Forelimb muscle (tissue), 1 donor: ENCODE results near the gene WDPCP. TPM values are rescaled to one million over a fixed set of nuclear protein-coding genes. Genes with fewer than 3 reads are reported as not detected.
"Not testable (repeated sequence)": the region's sequence is repeated elsewhere in the genome, so short reads cannot be mapped to it uniquely, and the experiment has no call there.

Experiments
- DNase-seq: peaks from one replicate; pipeline ENCODE4 v3.0.0-alpha.2; 2013; ENCODE audit warnings: low read depth
- polyA plus RNA-seq: library from polyadenylated mRNA; unstranded; fragments of 120-200 nt; gene quantifications from one replicate; pipeline ENCODE4 v1.2.1, GENCODE V29; 2013; ENCODE audit not compliant: insufficient read length

The WDPCP gene
- polyA plus RNA-seq, 1 donor: 7.5 TPM

DNA sequence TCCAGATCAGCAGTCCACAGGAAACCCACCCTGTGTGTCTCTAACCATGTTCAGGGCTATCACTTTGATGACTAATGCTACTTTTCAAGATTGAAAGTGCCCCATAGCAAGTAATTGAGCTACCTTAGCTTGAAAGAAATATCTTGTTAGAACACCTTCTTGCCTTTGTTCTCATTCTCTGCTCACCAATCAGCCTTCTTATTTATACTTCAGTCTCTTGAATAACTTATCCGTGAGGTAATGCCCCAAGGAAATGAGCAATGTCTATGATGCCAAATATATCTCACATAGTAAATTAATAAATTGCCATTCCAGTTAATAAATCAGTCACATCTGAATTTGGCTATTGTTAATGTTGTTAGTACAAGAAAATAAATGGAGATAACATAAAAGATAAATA is 141.6 kb downstream of the WDPCP start:
- DNase-seq: no peak

DNA sequence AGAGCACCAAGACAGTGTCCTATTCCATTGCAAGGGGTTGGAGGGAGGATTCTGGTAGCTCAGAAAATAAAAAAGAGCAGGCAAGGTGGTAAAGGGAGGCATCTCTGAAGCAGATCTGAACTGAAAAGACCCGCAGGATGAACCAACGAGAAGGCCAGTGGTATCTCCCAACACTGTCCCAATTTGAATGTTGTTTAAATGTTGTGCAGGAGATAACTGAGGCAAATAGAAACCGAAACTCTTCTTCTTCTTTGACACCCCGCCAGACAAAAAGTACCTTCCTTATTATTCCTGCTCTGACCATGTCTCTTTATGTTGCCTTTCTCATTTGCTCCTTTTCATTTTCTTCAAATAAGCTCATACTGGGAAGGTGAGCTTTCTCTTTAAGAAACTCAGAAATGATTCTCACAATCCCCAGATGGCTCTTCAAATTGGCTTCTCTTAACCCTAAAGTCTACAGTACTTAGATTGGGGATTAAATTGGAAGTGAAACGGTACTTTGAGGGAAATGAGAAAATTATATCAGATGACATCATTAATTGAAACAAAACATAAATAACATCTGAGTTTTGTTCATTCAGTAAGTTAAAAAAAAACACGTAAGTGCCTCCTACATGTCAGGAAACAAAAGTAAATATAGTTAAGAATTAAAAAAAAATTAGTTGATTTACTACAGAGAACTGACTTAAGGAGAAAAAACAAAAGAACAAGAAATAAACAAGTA is 143.6 kb downstream of the WDPCP start:
- no peak for DNase-seq

DNA sequence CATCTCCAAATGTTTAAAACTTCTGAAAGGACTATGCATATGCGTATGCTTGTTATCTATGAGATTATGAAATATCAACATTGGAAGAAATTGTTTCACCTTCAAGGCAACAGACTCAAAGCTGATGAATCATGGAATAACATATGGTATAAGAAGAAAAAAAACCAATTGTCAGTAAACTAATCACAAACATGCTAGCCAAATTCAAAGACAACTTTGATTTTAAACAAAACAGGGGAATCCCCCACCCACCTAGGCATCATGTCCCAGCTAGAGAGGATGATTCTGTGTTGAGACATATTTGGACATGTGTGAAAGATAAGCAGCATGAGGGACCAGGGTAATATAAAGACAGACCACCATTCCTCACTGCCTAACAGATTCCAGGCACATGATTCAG is 147.7 kb downstream of the WDPCP start:
- DNase-seq: no peak

DNA sequence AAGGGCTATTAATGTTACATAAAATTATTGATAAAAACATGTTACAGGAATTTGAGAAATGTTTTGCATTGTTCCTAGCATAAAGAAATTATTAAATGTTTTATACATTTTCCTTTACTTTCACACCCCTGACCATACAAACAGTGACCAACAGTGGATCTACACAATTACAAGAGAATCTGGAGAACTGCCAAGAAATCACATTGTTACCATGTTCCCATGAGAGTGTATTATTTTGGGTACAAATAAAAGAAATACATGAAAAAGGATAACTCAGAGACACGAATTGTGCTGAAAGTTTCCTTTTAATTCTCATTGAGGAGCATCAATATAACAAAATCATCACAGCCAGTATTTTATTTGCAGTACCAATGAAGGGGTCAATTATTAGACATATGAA is 150.1 kb downstream of the WDPCP start:
- DNase-seq: no peak

DNA sequence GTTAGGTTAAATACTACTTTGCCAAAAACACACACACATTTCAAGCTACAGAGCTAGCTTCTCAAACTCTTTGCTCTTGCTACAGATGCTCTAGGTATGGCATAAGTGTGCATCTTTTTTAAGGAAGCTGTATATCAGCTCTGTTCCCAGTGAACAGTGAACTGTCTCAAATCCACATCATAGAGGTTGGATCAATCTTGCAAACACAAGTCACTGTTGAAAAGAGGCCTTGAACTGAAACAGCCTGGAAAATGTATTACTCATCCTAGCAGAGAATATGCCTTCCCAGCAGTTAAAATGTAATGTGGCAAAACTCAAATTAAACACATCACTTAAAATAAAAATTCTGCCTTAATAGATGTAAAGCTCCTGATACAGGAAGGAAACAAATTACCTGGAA is 151.8 kb downstream of the WDPCP start:
- DNase-seq: no peak

DNA sequence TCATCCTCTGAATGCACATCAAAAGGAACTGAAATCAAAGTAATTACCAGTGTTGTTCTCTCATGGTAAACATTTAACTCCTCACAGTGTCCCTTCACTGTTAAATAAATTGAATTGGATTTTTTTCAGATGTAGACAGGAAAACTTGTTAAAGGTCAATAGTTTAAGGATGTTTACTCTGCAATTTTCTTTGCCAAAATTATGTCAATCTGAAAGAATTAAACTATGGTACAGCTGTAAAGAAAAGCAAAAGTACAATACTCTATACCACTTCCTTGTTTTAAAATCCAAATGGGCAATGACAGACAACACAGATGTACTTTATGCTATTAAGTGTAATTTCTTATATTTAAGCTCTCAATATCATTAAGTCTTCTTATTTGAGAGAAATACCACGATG is 153.2 kb downstream of the WDPCP start:
- DNase-seq: no peak

DNA sequence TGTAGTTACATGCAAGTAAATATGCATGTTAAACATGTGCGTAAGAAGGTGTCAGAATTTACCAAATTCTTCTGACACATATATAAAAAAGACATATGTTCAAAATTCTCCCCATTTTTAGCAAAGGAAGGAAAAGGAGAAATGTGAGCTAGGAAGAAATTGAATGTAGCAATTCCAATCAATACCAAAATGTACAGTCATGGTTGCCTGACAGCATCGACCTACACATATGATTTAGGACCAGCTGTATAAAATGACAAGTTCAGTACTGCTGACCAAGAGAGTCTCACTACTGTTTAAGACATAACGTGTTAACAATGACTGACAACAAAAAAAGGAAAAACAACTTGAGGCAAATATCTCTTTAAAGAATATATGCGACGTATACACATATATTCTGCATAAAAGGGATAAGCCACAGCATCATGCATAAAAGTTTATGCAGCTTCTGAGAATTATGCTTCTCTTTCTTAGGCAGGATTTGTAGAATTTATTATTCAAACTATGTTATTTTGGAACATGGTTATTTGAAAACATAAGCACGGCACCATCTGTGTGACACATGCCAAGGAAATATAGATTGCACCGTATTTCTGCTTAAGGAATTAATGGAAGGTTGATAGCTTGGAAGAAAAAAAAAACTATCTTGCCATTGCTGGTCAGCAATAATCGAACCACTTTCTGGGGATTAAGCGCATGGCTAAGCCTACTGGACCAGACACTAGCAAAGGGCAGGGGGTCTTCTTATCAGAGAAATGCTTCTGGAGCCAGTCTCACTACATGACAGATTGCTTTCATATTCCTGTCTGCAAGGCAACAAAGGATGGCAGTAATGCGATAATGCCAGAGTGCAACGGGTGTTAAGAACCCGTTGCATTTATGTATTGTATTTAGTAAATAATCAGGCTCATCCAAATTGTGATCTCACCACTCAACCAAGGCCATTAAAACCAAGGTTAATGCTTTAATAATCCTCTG is 154.0 kb downstream of the WDPCP start:
- DNase-seq: no peak

DNA sequence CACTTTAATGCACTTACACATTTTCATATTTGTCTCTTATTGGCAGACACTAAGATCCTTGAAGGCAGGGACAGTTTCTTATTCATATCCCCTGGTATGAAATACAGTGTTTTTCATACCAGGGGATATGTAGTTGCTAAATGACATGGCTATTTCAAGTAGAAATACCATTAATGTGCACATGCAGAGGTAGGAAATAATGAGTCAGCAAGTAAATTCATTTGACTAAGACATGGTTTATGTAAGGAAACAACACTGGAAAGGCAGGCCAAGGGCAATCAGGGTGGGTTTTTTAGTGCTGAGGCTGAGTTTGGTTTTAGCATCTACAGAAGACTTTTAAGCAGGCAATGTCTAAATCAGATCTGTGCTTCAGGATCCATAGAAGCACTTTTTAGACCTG is 155.9 kb downstream of the WDPCP start:
- DNase-seq: no peak

DNA sequence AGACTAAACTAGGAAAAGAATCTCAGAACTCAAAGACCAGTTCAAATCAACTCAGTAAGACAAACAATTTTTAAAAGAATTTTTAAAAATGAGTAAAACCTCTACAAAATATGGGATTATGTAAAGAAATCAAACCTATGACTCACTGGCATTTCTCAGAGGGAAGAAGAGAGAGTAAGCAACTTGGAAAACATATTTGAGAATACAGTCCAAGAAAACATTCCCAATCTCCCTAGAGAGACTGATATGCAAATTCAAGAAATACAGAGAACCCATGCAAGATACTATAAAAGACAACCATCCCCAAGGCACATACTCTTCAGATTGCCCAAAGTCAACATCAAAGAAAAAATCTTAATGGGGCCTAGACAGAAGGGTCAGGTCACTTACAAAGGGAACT is 162.7 kb downstream of the WDPCP start:
- DNase-seq: no peak

DNA sequence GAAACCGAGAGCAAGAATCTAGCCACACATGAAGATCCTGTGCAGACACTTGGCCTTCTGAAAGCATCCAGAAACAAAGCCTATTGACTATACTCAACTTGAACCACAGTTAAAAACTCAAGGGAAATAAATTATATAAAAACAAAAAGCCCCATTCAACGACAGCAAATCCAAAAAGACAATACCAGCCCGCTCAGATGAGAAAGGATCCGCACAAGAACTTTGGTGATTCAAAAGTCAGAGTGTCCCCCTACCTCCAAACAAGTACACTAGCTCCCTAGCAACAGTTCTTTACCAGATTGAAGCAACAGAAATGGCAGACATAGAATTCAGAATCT is 163.2 kb downstream of the WDPCP start:
- no peak for DNase-seq

DNA sequence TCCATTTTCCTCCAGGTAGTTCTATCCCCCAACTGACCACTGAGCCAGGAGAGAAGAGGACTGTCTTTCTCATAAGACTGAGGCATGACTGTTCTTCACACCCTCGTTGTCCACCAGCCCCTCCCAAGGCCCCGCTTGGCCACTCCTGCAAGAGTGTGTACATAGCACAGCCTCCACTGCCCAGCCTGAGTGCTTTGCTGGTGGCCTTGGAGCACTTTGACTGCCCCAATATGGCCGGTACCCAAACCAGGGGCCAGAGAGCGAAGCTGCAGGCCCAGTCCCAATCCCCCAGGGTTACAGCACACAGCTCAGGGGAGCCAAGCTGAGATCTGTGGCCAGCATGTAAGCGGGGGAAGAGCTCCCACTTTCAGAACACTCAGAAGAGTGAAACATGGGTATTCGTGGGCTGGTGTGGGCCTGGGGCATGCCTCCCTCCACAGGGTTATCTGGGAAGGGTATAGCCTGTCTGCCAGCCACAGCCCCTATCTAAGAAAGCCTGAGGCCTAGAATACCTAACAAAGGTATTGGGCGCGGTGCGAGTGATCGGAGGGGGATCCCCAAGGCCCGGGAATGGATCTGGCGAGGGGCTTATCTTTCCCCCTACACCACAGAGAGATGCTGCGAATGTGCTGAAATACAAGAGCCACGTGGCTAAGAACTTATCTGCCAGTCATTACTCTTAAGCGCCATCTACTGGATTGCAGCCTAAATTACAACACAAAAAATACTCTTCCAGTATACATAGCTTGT is 163.8 kb downstream of the WDPCP start:
- no peak for DNase-seq

DNA sequence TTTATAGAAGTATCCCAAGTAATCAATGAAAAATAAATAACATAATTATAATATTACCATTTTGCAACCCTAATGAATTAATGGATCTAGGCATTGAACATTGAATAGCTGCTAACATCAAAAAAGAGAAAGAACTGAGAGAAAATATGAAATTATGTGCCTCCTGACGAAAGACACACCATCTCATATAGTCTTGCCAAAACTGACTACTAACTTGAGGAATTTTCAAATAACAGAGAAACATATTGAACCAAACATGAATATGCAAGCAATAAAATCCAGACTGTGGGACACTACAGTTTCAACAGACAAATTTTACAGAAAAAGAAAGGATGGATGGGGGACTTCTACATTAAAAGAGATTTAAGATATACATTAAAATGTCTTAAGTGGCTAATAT is 165.7 kb downstream of the WDPCP start:
- no peak for DNase-seq

DNA sequence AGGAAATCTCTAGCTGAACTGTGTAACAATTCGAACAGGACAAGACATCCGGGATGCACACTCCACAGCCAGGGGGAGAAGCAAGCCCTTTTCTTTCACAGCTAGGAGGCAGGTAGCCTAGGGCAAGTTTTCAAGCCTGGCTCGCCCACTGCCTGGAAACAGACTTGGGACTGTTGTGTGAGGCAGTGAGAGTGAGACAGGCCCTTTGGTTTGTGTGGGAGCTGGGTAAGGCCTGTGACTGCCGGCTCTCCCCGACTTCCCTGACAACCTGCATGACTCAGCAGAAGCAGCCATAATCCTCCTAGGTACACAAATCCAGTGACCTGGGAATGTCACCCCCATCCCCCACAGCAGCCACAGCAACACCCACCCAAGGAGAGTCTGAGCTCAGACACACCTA is 179.7 kb downstream of the WDPCP start:
- no peak for DNase-seq

DNA sequence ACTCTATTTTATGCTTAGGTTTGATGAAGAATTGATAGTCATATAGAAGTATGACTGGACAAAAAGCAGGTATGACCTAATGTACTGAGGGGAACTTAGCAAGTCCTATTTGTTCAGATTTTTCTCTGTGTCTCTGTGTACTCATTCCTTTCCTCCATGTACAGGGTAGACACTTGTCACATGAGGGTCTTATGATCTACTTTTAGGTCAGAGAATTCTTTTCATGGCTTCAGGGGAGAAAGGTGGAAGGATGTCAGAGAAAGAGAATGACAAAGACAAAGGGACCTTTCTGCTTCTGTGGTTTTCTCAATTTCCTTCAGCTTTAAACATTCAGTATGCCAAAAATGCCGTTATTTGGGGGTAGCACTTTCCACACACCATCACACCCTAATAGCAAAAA is 181.6 kb downstream of the WDPCP start:
- no peak for DNase-seq

DNA sequence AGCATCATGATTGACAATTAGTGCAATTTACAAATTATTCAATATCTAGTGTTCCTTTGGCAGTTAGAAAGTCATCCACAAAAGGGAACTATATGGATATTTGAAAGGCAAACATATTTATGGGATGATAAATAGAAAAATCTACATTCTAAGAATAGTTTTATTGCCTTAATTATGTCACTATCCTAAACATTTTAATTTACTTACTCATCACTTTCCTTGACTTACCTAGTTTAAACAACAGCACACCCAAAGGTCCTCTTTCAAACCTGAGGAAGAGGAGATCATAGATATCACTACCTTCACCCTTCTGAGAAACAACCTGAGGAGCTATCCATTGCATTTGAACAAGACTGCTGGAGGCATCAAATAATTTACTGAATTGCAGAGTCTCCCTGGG is 184.5 kb downstream of the WDPCP start:
- no peak for DNase-seq

DNA sequence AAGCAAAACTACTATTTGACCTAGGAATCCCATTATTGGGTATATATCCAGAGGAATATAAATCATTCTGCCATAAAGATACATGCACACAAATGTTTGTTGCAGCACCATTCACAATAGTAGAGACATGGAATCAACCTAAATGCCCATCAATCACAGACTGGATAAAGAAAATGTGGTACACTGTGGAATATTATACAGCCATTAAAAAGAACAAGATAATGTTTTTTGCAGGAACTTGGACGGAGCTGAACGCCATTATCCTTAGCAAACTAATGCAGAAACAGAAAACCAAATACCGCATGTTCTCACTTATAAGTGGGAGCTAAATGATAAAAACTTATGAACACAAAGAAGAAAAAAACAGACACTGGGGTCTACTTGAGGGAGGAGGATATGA is 185.4 kb downstream of the WDPCP start:
- DNase-seq: not testable (repeated sequence)

DNA sequence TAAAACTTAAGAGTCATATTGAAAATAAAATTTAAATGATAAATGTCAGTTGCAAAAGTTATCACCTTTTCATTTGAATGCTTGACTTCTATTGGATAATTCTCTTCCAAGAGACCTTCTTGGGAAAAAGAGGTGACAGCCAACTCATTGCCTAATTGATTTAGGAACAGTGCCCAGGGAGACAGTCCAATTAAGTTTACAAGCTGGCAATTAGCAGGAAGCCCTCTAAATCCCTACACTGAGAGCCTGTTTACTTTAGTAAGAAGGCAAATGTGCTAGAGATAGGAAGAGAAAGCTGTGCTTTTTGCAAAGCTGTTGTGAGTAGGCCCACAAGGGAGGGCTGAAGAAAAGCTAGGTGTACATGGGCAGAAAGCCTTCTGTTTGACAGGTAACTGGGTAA is 189.1 kb downstream of the WDPCP start:
- DNase-seq: no peak

DNA sequence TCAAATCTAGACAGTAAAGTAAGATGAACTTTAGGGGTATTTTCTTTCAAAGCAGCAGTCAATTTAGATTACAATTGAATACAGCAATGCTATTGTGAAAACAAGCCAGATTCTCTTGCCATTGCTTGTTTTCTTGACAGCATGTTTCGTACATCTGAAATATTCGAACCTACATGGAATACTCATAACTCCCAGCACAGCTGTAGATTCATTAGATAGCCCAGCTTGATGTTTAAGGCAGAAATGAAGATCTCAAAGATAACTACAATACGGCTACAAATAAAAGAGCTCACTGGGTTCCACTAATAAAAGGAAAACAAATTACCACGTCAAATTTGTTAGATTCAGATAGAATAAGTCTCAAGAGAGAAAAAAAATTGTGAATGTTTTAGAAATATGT is 208.8 kb downstream of the WDPCP start:
- DNase-seq: no peak

DNA sequence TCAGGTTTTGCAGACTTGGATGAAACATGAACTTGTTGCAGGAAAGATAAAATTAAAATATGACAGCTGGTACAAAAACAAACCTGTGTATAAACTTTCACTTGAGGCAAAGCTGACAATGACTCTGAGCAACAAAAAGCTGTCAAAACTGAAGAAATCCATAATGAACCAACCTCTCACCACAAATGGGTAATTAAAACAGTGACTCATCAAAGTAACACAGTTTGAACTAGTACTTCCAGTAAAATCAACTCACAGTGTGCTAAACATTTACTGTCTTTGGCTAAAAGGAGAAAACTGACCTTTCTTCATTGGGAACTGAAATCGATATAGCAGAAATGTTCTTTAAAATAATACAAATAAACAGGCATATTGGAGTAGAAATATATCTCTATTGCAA is 209.7 kb downstream of the WDPCP start:
- no peak for DNase-seq

DNA sequence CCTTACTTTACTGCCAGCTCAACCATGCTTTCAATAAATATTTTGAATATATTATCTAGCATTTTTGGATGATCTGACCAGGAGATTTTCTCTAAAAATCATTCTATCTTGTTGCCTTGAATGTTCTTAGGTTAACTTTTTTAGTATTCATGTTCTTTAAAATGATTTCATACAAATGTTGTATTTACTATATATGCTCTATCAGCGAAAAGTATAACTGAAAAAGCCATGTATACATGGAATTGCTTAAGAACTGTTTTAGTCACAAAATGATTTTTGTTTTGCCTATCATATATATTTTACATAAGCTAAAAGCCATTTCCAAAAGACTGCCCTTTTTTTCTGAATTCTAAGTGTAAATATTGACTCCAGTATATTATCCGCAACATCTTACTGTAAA is 213.9 kb downstream of the WDPCP start:
- no peak for DNase-seq

DNA sequence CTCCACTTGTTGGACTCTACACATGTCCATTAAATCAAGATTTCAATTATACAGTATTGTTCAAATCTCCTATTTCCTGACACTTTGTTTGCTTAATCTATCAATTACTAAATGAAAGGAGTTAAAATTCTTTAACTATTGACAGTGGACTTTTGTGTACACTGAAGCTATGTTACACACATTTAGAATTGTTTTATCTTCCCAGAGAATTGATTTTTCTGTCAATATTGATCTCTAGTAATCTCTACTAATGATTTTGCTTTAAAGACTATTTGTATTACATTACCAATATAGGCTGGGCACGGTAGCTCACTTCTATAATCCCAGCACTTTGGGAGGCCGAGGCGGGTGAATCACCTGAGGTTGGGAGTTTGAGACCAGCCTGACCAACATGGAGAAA is 215.7 kb downstream of the WDPCP start:
- no peak for DNase-seq

DNA sequence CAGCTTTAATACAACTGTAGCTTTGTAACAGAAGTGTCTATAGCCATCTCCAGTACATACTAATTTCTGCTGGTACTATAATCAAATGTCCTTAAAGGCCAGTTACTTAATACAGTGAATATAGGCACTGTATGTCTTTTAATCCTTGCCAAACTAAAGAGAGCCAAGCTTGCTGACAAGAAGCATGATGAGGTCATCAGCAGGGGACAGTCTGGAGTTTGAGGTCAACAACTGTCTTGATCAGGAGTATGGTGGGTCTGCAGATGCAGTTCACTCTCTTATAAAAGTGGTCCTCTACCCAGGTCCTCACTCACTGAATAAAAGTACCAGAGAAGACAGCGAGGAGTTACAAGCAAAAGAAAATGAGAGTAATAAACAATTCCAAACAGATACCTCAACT is 219.1 kb downstream of the WDPCP start:
- DNase-seq: no peak

DNA sequence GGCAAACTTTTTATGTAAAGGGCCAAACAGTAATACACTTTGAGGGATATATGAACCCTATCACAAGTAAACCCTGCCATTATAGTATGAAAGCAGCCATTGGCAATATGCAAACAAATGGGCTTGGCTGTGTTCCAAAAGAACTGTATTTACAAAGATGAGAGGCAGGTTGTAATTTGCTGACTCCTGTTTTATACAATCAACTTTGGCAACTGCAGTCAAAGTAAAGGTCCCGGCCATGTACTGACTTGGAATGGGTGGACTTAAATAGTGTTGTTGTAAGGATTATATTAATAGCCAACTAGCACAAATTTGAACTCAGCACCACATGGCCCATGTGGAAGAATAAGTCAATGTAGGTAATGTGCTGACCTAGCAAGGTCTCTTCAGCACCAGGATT is 223.4 kb downstream of the WDPCP start:
- no peak for DNase-seq
